DOHH2 (cell line): Measurements from ENCODE around the gene TSSK6.

Experiments used
- H3F3A ChIP-seq: fragments of 200-600 bp; sonication (generic), shearing (Covaris generic); 2 replicates; pipeline ENCODE4 v1.6.0; 2016; ENCODE audit warnings: antibody characterized with exemption, mild to moderate bottlenecking; ENCODE audit not compliant: control insufficient read depth, insufficient read depth
- H3K27ac ChIP-seq: fragments of 200-600 bp; sonication (generic); 2 replicates; pipeline ENCODE4 v1.5.1; 2014; ENCODE audit warnings: low read depth, mild to moderate bottlenecking, low read length, moderate library complexity
- H3K27me3 ChIP-seq: fragments of 200-600 bp; sonication (generic); 2 replicates; pipeline ENCODE4 v1.6.1; 2014; ENCODE audit warnings: mild to moderate bottlenecking, low read length, mixed read lengths; ENCODE audit not compliant: control insufficient read depth
- H3K36me3 ChIP-seq: fragments of 200-600 bp; sonication (generic); 2 replicates; pipeline ENCODE4 v1.6.1; 2014; ENCODE audit warnings: mild to moderate bottlenecking, low read length, moderate library complexity, mixed read lengths; ENCODE audit not compliant: control insufficient read depth
- H3K4me1 ChIP-seq: fragments of 200-600 bp; sonication (generic); 2 replicates; pipeline ENCODE4 v1.6.1; 2014; ENCODE audit warnings: mild to moderate bottlenecking, low read length, mixed read lengths; ENCODE audit not compliant: control insufficient read depth
- H3K4me2 ChIP-seq: fragments of 200-600 bp; sonication (generic); 2 replicates; pipeline ENCODE4 v1.6.0; 2014; ENCODE audit warnings: mild to moderate bottlenecking, low read length, moderate library complexity
- H3K4me3 ChIP-seq: fragments of 200-600 bp; sonication (generic); 2 replicates; pipeline ENCODE4 v1.5.1; 2014; ENCODE audit warnings: mild to moderate bottlenecking, low read length, mixed read lengths
- H3K79me2 ChIP-seq: fragments of 200-600 bp; sonication (generic); 2 replicates; pipeline ENCODE4 v1.6.1; 2014; ENCODE audit warnings: mild to moderate bottlenecking, low read length, mixed read lengths; ENCODE audit not compliant: control insufficient read depth
- H3K9me2 ChIP-seq: fragments of 200-600 bp; sonication (generic); replicated peaks from 2 replicates; pipeline ENCODE4 v1.6.1; 2014; ENCODE audit warnings: mild to moderate bottlenecking, low read length, mixed read lengths; ENCODE audit not compliant: control insufficient read depth
- H3K9me3 ChIP-seq: fragments of 200-600 bp; sonication (generic); 2 replicates; pipeline ENCODE4 v1.6.1; 2014; ENCODE audit warnings: antibody characterized with exemption, low read length, mixed read lengths; ENCODE audit not compliant: control insufficient read depth, insufficient read depth
- H4K20me1 ChIP-seq: fragments of 200-600 bp; sonication (generic); 2 replicates; pipeline ENCODE4 v1.6.0; 2014; ENCODE audit warnings: low read depth, mild to moderate bottlenecking, antibody characterized with exemption, low read length, moderate library complexity; ENCODE audit not compliant: control insufficient read depth, insufficient read depth
- EZH2phosphoT487 ChIP-seq: fragments of 200-600 bp; sonication (generic); IDR thresholded peaks from 2 replicates; pipeline ENCODE4 v1.6.1; 2017; ENCODE audit warnings: borderline replicate concordance, mild to moderate bottlenecking, antibody characterized with exemption, low read length, moderate library complexity, mixed read lengths
- TF ChIP-seq, protein P1 (sequence below): fragments of 200-600 bp; sonication (generic); IDR thresholded peaks from one replicate; pipeline ENCODE4 v1.5.1; 2014; ENCODE audit warnings: antibody characterized with exemption, mild to moderate bottlenecking, low read depth, low read length; ENCODE audit not compliant: poor library complexity, severe bottlenecking

The TSSK6 gene

DNA sequence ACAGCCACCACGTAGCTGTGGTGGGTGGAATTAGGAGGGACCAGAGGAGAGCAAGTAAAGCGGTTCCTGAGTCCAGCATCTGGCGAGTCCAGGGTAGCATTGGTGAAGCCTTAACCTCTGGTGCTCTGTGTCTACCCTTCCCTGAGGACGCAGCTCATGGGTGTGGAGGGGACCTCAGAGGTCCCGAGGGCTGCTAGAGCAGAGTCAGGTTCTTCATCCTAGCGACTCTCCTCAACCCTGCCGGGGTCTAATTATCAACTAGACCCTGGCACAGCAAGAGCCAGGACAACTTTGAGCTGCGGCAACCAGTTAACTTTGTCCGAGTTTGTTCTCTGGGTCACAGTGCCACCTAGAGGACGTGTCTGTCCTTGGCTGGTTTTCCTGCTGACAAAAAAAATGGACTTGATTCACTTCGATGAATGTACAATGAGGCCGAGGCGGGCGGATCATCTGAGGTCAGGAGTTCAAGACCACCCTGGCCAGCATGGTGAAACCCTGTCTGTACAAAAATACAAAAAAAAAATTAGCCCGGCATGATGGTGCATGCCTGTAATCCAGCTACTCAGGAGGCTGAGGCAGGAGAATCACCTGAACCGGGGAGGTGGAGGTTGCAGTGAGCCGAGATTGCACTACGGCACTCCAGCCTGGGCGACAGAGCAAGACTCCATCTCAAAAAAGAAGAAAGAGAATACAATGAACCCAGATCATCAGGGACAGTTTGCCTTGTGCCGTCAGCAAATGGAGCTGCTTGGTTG lies 25.0 kb downstream of the TSSK6 start:
- peak overlapping the region; percentile 47 for H3K4me2 ChIP-seq
- peaks cover 56% of the 10 kb centered on the region for H3K36me3 ChIP-seq
- H3K27me3 ChIP-seq, result no peaks in the 10 kb centered on the region
- no peaks in the 10 kb centered on the region for H3K9me3 ChIP-seq
- no peak for TF ChIP-seq EZH2phosphoT487
- TF ChIP-seq, protein P1, sequence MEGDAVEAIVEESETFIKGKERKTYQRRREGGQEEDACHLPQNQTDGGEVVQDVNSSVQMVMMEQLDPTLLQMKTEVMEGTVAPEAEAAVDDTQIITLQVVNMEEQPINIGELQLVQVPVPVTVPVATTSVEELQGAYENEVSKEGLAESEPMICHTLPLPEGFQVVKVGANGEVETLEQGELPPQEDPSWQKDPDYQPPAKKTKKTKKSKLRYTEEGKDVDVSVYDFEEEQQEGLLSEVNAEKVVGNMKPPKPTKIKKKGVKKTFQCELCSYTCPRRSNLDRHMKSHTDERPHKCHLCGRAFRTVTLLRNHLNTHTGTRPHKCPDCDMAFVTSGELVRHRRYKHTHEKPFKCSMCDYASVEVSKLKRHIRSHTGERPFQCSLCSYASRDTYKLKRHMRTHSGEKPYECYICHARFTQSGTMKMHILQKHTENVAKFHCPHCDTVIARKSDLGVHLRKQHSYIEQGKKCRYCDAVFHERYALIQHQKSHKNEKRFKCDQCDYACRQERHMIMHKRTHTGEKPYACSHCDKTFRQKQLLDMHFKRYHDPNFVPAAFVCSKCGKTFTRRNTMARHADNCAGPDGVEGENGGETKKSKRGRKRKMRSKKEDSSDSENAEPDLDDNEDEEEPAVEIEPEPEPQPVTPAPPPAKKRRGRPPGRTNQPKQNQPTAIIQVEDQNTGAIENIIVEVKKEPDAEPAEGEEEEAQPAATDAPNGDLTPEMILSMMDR, result peak; percentile 88
- H3K27ac ChIP-seq, result peak overlapping the region; percentile 62
- peaks cover 85% of the 10 kb centered on the region for H3K79me2 ChIP-seq
- H3K4me1 ChIP-seq, result peaks cover 54% of the 10 kb centered on the region
- peaks cover 8% of the 10 kb centered on the region; the same call in 1 of the 2 replicates for H4K20me1 ChIP-seq
- no peaks in the 10 kb centered on the region for H3K9me2 ChIP-seq
- H3K4me3 ChIP-seq, result no peak overlapping the region
- peaks cover 18% of the 10 kb centered on the region for H3F3A ChIP-seq

DNA sequence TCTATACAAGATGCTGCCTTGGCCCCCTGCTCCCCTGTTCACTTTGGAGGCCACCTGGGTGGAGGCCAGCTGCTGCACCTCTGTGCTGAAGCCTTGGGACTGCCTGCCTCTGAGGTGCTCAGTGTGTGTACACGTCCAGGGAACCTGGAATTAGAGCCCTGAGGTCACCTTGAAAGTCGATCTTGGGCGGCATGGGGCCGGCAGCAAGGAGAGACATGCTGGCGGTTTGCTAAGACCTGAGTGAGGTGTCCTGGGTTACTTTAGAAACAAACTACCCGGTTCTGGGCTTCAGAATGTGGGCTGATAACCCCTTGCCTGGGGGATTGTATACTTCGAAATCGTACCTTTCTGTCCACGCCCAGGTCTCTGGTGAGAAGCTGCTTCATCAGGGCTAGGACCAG lies 25.5 kb downstream of the TSSK6 start:
- Histone ChIP-seq H4K20me1 (peaks cover 8% of the 10 kb centered on the region; the same call in 1 of the 2 replicates), H3K27me3 (no peaks in the 10 kb centered on the region), H3K27ac (peak overlapping the region; percentile 62), H3K4me1 (peaks cover 59% of the 10 kb centered on the region), H3K79me2 (peaks cover 89% of the 10 kb centered on the region), H3K4me2 (peak overlapping the region; percentile 47), H3F3A (peaks cover 18% of the 10 kb centered on the region), H3K36me3 (peaks cover 56% of the 10 kb centered on the region), H3K9me2 (no peaks in the 10 kb centered on the region), H3K4me3 (no peak overlapping the region), H3K9me3 (no peaks in the 10 kb centered on the region)
- TF ChIP-seq, protein P1, result no peak

DNA sequence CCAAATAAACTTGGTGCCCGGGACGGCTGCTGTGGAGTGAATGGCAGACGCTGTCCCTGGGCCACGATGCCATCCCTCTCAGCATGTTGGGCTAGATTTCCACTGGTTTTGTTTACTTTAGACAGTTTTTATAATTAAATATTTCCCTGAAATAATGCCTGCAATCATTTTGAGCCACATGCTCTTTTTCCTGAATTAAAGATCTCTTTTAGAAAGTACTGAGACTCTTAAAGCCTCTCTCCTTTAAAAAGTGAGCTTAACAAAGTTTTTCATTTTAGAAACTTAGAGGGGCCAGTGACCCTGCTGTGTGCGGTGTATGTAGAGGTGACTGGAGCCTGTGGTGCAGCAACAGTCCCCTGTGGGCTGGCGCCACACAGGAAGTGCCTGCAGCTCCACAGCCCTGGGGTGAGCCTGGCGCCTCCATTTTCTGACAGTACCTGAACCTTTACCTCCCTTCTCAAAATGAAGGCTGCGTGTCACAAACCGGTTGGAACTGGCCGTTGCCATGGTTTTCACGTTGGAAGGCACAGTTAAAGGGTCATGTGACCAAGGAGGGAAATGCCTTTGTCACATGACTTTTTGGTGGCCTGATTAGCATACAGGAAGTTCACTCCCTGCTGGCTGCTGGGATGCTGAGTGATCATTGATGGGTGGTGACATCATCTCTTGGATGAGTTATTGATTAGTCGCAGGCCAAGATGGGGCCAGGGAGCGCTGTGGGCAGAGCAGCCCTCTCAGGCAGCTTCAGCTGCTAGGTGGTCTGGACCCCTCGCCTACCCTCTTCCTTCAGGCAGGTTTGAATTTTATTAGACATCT lies 26.3 kb downstream of the TSSK6 start:
- peaks cover 8% of the 10 kb centered on the region; the same call in 1 of the 2 replicates for H4K20me1 ChIP-seq

More for the DNA sequence above, 26.3 kb downstream of the TSSK6 start:
- TF ChIP-seq EZH2phosphoT487, result no peak
- TF ChIP-seq, protein P1, result no peak
- peaks cover 64% of the 10 kb centered on the region for H3K4me1 ChIP-seq
- H3K4me3 ChIP-seq, result peak overlapping the region; percentile 27
- H3K27ac ChIP-seq, result peak overlapping the region; percentile 62
- H3K79me2 ChIP-seq, result peaks cover 87% of the 10 kb centered on the region
- H3K36me3 ChIP-seq, result peaks cover 49% of the 10 kb centered on the region
- no peaks in the 10 kb centered on the region for H3K9me2 ChIP-seq
- H3K9me3 ChIP-seq, result no peaks in the 10 kb centered on the region
- no peaks in the 10 kb centered on the region for H3K27me3 ChIP-seq
- peak overlapping the region; percentile 47 for H3K4me2 ChIP-seq
- H3F3A ChIP-seq, result peaks cover 18% of the 10 kb centered on the region
